Ishikawa (cell line): ENCODE results near the gene CCDC97.

Experiments
- CEBPB ChIP-seq: IDR thresholded peaks from 2 replicates; pipeline ENCODE4 v1.6.1; 2012
- CREB1 ChIP-seq: IDR thresholded peaks from 2 replicates; pipeline ENCODE4 v1.6.1; 2012; ENCODE audit warnings: low read depth
- EGR1 ChIP-seq: IDR thresholded peaks from 2 replicates; pipeline ENCODE4 v1.6.1; 2012
- EP300 ChIP-seq: IDR thresholded peaks from 2 replicates; pipeline ENCODE4 v1.6.1; 2012; ENCODE audit warnings: borderline replicate concordance
- FOXM1 ChIP-seq: IDR thresholded peaks from 2 replicates; pipeline ENCODE4 v1.6.1; 2012; ENCODE audit warnings: low read depth, borderline replicate concordance
- NFIC ChIP-seq: IDR thresholded peaks from 2 replicates; pipeline ENCODE4 v1.6.1; 2012
- RAD21 ChIP-seq: IDR thresholded peaks from 2 replicates; pipeline ENCODE4 v1.6.1; 2012; ENCODE audit warnings: low read depth
- TAF1 ChIP-seq: IDR thresholded peaks from 2 replicates; pipeline ENCODE4 v1.6.1; 2012; ENCODE audit warnings: low read depth, mild to moderate bottlenecking
- TCF12 ChIP-seq: IDR thresholded peaks from 2 replicates; pipeline ENCODE4 v1.6.1; 2012; ENCODE audit warnings: low read depth
- TEAD4 ChIP-seq: IDR thresholded peaks from 2 replicates; pipeline ENCODE4 v1.6.1; 2012
- YY1 ChIP-seq: IDR thresholded peaks from 2 replicates; pipeline ENCODE4 v1.6.1; 2012; ENCODE audit warnings: low read depth
- ZBTB7A ChIP-seq: IDR thresholded peaks from 2 replicates; pipeline ENCODE4 v1.6.1; 2012; ENCODE audit warnings: low read depth
- TF ChIP-seq, protein P1 (sequence below): IDR thresholded peaks from 2 replicates; pipeline ENCODE4 v1.6.1; 2012; ENCODE audit warnings: low read depth, mild to moderate bottlenecking
- TF ChIP-seq, protein P2 (sequence below): IDR thresholded peaks from 2 replicates; pipeline ENCODE4 v1.6.1; 2012
- TF ChIP-seq, protein P3 (sequence below): IDR thresholded peaks from 2 replicates; pipeline ENCODE4 v1.6.1; 2012

Gene CCDC97

DNA sequence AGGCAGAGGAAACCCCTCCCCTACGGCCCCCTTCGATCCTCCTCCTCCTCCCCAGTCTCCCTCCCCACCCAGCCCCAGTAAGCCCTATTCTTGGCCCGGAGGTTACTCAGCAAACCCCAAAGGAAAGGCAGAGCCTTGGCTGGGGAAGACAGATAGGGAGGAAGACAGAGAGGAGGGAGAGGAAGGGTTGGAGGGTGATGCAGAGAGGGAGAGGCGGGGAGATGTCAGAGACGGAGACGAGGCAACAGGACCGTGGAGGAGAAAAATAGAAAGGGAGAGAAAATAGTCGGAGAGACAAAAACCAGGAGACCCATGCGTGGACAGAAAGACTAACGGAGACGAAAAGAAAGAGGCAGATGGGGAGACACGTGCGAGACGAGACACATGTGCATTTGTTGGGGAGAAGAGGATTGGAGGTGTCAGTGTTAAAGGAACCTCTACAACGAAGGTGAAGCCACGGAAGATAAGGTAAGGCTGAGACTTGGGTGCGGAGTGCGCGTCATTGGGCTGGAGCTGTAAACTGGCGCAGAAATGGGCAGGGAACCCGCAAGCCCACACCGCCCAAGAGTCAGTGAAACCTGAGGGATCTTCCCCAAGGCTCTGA lies 40.9 kb downstream of the CCDC97 start:
- TF ChIP-seq EGR1 (no peak), TCF12 (no peak), RAD21 (no peak), FOXM1 (no peak), TEAD4 (no peak), EP300 (no peak), CEBPB (no peak), NFIC (no peak), YY1 (no peak), ZBTB7A (no peak), CREB1 (no peak), TAF1 (no peak)
- TF ChIP-seq, protein P1, sequence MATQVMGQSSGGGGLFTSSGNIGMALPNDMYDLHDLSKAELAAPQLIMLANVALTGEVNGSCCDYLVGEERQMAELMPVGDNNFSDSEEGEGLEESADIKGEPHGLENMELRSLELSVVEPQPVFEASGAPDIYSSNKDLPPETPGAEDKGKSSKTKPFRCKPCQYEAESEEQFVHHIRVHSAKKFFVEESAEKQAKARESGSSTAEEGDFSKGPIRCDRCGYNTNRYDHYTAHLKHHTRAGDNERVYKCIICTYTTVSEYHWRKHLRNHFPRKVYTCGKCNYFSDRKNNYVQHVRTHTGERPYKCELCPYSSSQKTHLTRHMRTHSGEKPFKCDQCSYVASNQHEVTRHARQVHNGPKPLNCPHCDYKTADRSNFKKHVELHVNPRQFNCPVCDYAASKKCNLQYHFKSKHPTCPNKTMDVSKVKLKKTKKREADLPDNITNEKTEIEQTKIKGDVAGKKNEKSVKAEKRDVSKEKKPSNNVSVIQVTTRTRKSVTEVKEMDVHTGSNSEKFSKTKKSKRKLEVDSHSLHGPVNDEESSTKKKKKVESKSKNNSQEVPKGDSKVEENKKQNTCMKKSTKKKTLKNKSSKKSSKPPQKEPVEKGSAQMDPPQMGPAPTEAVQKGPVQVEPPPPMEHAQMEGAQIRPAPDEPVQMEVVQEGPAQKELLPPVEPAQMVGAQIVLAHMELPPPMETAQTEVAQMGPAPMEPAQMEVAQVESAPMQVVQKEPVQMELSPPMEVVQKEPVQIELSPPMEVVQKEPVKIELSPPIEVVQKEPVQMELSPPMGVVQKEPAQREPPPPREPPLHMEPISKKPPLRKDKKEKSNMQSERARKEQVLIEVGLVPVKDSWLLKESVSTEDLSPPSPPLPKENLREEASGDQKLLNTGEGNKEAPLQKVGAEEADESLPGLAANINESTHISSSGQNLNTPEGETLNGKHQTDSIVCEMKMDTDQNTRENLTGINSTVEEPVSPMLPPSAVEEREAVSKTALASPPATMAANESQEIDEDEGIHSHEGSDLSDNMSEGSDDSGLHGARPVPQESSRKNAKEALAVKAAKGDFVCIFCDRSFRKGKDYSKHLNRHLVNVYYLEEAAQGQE = no peak
- TF ChIP-seq, protein P2, sequence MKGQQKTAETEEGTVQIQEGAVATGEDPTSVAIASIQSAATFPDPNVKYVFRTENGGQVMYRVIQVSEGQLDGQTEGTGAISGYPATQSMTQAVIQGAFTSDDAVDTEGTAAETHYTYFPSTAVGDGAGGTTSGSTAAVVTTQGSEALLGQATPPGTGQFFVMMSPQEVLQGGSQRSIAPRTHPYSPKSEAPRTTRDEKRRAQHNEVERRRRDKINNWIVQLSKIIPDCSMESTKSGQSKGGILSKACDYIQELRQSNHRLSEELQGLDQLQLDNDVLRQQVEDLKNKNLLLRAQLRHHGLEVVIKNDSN = no peak
- TF ChIP-seq, protein P3, sequence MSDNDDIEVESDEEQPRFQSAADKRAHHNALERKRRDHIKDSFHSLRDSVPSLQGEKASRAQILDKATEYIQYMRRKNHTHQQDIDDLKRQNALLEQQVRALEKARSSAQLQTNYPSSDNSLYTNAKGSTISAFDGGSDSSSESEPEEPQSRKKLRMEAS = no peak

DNA sequence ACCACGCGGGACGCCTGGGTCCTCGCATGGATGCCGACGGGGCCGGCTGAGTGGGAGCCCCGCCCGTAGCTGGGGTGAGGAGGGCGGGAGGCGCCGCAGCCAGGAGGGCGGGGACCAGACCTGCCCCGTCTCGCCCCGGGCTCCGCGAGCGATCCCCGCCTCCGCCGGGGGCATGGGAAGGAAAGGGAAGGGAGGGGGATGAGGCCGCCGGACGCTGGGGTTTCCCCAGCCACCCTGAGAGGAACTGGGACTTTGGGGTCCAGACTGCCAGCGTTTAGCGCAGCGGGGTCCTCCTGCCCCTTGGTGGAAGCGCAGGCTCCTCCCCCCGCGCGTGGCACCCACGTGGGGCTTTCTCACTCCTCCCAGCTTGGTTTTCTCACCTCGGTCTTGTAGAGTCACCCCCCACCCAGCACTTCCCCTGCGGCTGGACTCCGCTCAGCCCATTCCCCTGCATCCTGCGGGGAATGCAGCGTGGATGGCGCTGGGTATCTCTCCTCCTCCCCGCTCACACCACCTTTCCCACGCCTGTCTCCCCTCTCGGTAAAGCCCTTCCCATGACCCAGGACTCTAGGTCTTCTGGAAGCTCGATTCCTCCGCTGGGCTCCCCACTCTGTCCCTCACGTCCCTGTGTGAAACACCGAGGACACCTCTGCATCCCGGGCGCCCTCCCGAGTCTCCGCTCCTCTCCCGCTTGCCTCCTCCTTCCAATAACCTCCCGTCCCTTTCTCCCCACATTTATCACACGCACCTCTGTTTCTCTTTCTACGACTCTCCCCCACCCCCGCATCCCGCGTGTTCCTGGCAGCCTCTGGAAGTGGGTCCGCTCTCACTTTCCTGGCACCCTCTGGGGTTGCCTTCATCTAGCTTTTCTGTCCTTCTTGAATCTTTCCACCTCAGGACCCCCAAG lies 41.6 kb downstream of the CCDC97 start:
- TF ChIP-seq EP300 (no peak; the same call in 1 of the 2 replicates), CEBPB (no peak), EGR1 (no peak), TEAD4 (no peak), NFIC (no peak), FOXM1 (no peak), RAD21 (no peak)
- TF ChIP-seq, protein P2 = peak; percentile 53

DNA sequence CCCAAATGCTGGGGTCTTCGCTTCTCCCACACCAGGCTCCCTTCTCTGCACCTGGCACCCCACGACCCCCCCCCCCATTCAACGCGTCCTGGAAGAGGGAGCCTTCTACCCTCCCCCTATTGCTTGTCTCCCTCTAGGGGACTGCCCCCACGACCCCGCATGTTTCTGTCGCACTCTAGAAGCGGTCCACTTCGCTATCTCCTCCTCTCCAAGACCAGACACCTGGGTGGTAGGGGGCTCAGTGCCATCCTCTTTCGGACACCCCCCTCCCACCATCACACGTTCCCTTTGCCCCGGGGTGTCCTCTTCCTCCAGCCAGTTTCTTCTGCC lies 42.3 kb downstream of the CCDC97 start:
- TF ChIP-seq TEAD4 (no peak), TCF12 (no peak), CREB1 (no peak), NFIC (no peak), CEBPB (no peak), EGR1 (no peak), TAF1 (no peak), EP300 (no peak; the same call in 1 of the 2 replicates), FOXM1 (no peak), RAD21 (no peak), ZBTB7A (no peak; the same call in 1 of the 2 replicates), YY1 (no peak)
- TF ChIP-seq, protein P2 = no peak
- TF ChIP-seq, protein P3 = no peak
- TF ChIP-seq, protein P1 = no peak

DNA sequence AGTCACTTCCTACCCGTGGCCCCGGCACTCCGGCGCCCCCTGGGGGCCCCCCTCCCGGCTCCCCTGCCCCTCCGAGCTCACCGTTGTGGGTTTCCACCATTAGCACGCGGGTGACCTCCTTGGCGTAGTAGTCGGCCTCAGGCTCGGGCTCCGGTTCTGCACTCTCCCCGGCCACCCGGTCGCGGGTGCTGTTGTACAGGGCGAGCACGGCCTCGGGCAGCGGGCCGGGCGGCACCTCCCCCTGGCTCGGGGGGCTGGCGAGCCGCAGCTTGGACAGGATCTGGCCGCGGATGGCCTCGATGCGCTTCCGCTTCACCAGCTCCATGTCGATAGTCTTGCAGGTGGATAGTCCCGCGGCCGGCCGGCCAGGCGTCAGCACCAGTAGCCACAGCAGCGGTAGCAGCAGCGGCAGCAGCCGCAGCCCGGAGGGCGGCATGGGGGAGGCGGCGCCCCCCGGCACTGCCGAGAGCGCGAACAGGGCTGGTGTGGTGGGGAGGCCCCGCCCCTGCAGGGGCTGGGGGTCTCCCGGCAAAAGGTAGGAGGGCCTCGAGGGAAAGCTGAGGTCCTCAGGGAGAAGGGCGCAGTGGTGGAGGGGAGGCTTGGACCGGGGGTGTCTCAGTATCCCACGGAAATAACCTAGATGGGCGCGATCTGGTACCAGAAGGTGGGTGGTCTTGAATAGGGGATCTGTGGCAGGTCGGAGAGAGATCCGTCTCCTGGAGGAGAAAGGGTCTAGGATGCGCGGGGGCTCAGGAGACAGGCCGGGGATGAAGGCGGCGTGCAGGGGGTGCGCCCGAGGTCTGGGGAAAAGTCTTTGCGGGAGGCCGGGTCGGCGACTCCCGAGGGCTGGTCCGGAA lies 42.9 kb downstream of the CCDC97 start:
- TF ChIP-seq, protein P3 = peak; percentile 22; the same call in 1 of the 2 replicates
- TF ChIP-seq RAD21 (no peak), YY1 (0 out of 2 replicates have a peak, but pooled peaks have one; percentile 26), FOXM1 (no peak)
